ENCODE data around the gene PGM2. TPM values are rescaled to one million over a fixed set of nuclear protein-coding genes. Genes with fewer than 3 reads are reported as not detected.

Gene PGM2
- total and polyA plus RNA-seq, 12 donors, result 5.9 to 16.4 (median 8.8) TPM

- Histone ChIP-seq H3K4me1 (peaks cover 0 to 52% (median 32%) of the 10 kb centered on the region in 9 donors), H3K27me3 (no peaks in the 10 kb centered on the region), H3K9me3 (no peaks in the 10 kb centered on the region), H3K36me3 (peaks cover 0 to 22% (median 0%) of the 10 kb centered on the region in 9 donors), H3K27ac (no peak overlapping the region), H3K4me3 (no peak overlapping the region)
- intact Hi-C loops (cut with DNase I), result loop anchor here in 3 of 10 donors (5.0 kb wide), 2 partner anchors 62 to 67 kb away; no protein-coding TSS in a partner anchor
- no peak for DNase-seq
- ATAC-seq, result no peak
- 79 to 84% methylated on average over 7 of the region's 7 CpGs for WGBS, 2 donors
- no peak for TF ChIP-seq CTCF (IDR thresholded peaks at IDR 0.05)
Measured at GRCh38 chr4:37905533-37906169, 79.2 kb downstream of the PGM2 start.

GRCh38 chr4:37908488-37909331, 82.2 kb downstream of the PGM2 start:
- WGBS, 2 donors, result 38 to 42% methylated on average over 21 of the region's 21 CpGs
- H3K27me3 ChIP-seq, result no peaks in the 10 kb centered on the region
- H3K4me3 ChIP-seq, result peak overlapping the region in 9 of 10 donors; percentile 2 to 38 (median 10)
- no peak for TF ChIP-seq CTCF (IDR thresholded peaks at IDR 0.05)
- H3K27ac ChIP-seq, result peak overlapping the region; percentile 55 to 89 (median 79)
- H3K4me1 ChIP-seq, result peaks cover 0 to 51% (median 20%) of the 10 kb centered on the region in 9 donors
- DNase-seq (peak in 1 of 2 donors; percentile 25), ATAC-seq (peak; percentile 52 to 73 (median 66))
- H3K36me3 ChIP-seq, result peaks cover 0 to 3% (median 0%) of the 10 kb centered on the region in 9 donors
- intact Hi-C loops (cut with DNase I), result loop anchor here in 3 of 10 donors (5.0 kb wide), 2 partner anchors 59 to 64 kb away; no protein-coding TSS in a partner anchor
- H3K9me3 ChIP-seq, result no peaks in the 10 kb centered on the region

- WGBS, 2 donors, result 52 to 62% methylated on average over 8 of the region's 8 CpGs
- intact Hi-C loops (cut with DNase I), result loop anchor here in 4 of 10 donors (5.0 kb wide), 3 partner anchors 38 to 63 kb away; no protein-coding TSS in a partner anchor
- H3K9me3 ChIP-seq, result no peaks in the 10 kb centered on the region
- H3K36me3 ChIP-seq, result no peaks in the 10 kb centered on the region
- H3K4me3 ChIP-seq, result peak overlapping the region in 5 of 10 donors; percentile 10 to 38 (median 32)
- H3K4me1 ChIP-seq, result peaks cover 0 to 51% (median 20%) of the 10 kb centered on the region in 9 donors
- DNase-seq (peak in 1 of 2 donors; percentile 50), ATAC-seq (peak; percentile 76 to 93 (median 85))
- no peak for TF ChIP-seq CTCF (IDR thresholded peaks at IDR 0.05)
- H3K27ac ChIP-seq, result peak overlapping the region; percentile 55 to 89 (median 79)
- H3K27me3 ChIP-seq, result no peaks in the 10 kb centered on the region
Measured at GRCh38 chr4:37909332-37910090, 83.0 kb downstream of the PGM2 start.
